ENCODE data around the gene PCSK9. TPM values are rescaled to one million over a fixed set of nuclear protein-coding genes. Genes with fewer than 3 reads are reported as not detected.

PCSK9 gene
- total RNA-seq, 2 donors from 2014 or later: 0.45 TPM; not detected in 1

DNA sequence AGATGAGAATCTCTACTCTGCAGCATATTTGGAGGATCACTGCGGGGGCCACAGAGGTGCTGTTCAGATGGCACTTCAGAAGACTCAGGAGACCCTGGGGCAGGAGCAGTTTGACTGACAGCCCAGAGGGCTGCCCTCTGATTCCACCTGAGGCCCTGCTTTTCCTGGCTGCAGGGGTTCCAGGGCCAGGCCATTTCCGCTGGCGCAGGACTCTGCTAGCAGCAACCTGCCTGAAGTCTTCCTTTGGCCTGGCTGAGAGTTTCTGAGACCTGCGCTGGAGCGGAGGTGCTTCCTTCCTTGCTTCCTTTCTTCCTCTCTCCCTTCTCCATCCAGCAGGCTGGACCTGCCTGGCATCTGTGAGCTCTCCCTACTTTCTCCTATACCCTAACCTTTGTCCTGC, 11.8 kb downstream of the PCSK9 start:
- 92% methylated on average over 5 of the region's 5 CpGs for WGBS
- intact Hi-C loops (cut with DNase I): no loop called here
- no peak for DNase-seq (ENCODE audit: low spot score)
- no peak overlapping the region for H3K4me3 ChIP-seq
- TF ChIP-seq, protein P1, sequence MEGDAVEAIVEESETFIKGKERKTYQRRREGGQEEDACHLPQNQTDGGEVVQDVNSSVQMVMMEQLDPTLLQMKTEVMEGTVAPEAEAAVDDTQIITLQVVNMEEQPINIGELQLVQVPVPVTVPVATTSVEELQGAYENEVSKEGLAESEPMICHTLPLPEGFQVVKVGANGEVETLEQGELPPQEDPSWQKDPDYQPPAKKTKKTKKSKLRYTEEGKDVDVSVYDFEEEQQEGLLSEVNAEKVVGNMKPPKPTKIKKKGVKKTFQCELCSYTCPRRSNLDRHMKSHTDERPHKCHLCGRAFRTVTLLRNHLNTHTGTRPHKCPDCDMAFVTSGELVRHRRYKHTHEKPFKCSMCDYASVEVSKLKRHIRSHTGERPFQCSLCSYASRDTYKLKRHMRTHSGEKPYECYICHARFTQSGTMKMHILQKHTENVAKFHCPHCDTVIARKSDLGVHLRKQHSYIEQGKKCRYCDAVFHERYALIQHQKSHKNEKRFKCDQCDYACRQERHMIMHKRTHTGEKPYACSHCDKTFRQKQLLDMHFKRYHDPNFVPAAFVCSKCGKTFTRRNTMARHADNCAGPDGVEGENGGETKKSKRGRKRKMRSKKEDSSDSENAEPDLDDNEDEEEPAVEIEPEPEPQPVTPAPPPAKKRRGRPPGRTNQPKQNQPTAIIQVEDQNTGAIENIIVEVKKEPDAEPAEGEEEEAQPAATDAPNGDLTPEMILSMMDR (IDR thresholded peaks at IDR 0.05): no peak
- TF ChIP-seq POLR2AphosphoS5 (IDR thresholded peaks at IDR 0.05) (no peak), POLR2A (IDR thresholded peaks at IDR 0.05) (no peak)
- no peaks in the 10 kb centered on the region for H3K4me1 ChIP-seq (replicated peaks)
- no peaks in the 10 kb centered on the region for H3K27me3 ChIP-seq (replicated peaks; ENCODE audit: insufficient read depth)
- H3K27ac ChIP-seq: no peak overlapping the region
- no peaks in the 10 kb centered on the region for H3K36me3 ChIP-seq
- no peaks in the 10 kb centered on the region for H3K9me3 ChIP-seq

DNA sequence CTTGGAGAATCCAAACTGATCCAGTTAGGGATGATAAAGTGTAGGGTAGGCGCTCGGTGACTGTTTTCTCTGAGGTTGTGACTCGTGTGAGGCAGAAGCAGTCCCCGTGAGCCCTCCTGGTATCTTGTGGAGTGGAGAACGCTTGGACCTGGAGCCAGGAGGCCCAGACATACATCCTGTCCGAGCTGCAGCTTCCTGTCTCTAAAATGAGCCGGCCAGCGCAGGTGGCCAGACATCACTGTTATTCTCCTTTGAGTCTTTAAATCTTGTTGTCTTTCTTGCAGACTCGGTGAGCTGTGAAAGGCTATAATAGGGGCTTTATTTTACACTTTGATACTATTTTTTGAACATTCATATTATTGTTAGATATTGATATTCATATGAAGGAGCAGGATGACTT, 12.3 kb downstream of the PCSK9 start:
- H3K9me3 ChIP-seq: no peaks in the 10 kb centered on the region
- DNase-seq (ENCODE audit: low spot score): no peak
- no peaks in the 10 kb centered on the region for H3K27me3 ChIP-seq (replicated peaks; ENCODE audit: insufficient read depth)
- no peak overlapping the region for H3K4me3 ChIP-seq
- intact Hi-C loops (cut with DNase I): no loop called here
- WGBS: 86% methylated on average over 9 of the region's 9 CpGs
- H3K27ac ChIP-seq: no peak overlapping the region
- TF ChIP-seq POLR2A (IDR thresholded peaks at IDR 0.05): no peak
- TF ChIP-seq, protein P1 (IDR thresholded peaks at IDR 0.05): no peak
- no peak for TF ChIP-seq POLR2AphosphoS5 (IDR thresholded peaks at IDR 0.05)
- no peaks in the 10 kb centered on the region for H3K4me1 ChIP-seq (replicated peaks)
- no peaks in the 10 kb centered on the region for H3K36me3 ChIP-seq

DNA sequence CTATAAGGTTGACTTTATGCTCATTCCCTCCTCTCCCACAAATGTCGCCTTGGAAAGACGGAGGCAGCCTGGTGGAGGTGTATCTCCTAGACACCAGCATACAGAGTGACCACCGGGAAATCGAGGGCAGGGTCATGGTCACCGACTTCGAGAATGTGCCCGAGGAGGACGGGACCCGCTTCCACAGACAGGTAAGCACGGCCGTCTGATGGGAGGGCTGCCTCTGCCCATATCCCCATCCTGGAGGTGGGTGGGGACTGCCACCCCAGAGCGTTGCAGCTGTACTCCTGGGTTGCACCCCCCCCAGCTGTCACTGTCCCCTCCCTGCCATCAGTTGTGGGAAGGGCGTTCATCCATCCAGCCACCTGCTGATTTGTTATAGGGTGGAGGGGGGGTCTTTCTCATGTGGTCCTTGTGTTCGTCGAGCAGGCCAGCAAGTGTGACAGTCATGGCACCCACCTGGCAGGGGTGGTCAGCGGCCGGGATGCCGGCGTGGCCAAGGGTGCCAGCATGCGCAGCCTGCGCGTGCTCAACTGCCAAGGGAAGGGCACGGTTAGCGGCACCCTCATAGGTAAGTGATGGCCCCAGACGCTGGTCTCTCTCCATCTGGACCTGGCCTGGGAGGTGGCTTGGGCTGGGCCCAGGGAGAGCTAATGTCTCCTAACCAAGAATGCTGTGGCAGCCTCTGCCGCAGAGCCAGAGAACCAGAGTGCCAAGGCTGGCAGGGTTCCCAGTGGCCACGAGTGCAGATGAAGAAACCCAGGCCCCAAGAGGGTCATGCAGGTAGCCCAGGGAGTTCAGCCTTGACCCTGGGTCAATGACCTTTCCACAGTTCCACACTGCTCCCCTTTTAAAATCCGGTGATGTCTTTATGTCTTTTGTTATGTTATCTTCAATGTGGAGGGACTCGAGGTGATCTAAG, 13.1 kb downstream of the PCSK9 start:
- no peak overlapping the region for H3K4me3 ChIP-seq
- WGBS: 89% methylated on average over 29 of the region's 29 CpGs
- no peak for DNase-seq (ENCODE audit: low spot score)
- no peaks in the 10 kb centered on the region for H3K4me1 ChIP-seq (replicated peaks)
- no peaks in the 10 kb centered on the region for H3K36me3 ChIP-seq
- intact Hi-C loops (cut with DNase I): no loop called here
- H3K27ac ChIP-seq: no peak overlapping the region
- H3K27me3 ChIP-seq (replicated peaks; ENCODE audit: insufficient read depth): no peaks in the 10 kb centered on the region
- no peaks in the 10 kb centered on the region for H3K9me3 ChIP-seq
- no peak for TF ChIP-seq POLR2A (IDR thresholded peaks at IDR 0.05)

DNA sequence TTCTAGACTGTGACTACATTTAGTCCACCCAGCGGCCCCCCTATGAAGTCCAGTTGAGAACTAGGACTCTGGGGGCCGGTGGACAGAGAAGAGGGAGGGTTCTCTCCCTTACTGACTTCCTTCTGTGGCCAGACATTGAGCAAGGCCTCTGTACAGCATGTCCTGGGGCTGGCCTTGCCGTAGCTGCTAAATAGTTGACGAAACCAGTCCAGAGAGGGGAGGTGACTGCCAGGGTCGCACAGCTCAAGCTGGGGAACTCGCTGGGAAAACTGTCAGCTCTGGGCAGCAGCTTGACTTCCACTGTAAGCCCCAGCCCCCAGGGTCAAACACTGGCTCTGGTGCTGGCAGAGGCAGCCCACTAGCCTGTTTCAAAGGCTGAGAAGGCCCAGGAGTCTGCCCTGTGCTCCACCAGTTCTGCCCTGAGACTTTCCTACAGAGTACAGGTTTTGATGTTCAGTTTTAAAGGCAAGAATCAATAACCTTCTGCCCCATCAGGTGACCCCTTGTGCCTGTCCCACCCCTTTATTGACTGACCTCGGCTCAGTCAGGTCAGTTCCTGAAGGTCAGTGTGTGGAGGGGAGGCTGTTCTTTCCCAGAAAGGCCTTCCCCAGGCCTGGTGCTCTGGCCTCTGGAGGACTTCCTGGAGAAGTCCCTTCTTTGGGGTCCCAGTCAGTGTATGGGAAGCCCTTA, 14.1 kb downstream of the PCSK9 start:
- H3K9me3 ChIP-seq: no peaks in the 10 kb centered on the region
- H3K27me3 ChIP-seq (replicated peaks; ENCODE audit: insufficient read depth): no peaks in the 10 kb centered on the region
- H3K4me1 ChIP-seq (replicated peaks): no peaks in the 10 kb centered on the region
- no peak overlapping the region for H3K27ac ChIP-seq
- TF ChIP-seq, protein P1 (IDR thresholded peaks at IDR 0.05): no peak
- TF ChIP-seq POLR2A (IDR thresholded peaks at IDR 0.05) (no peak), POLR2AphosphoS5 (IDR thresholded peaks at IDR 0.05) (no peak)
- DNase-seq (ENCODE audit: low spot score): no peak
- no peaks in the 10 kb centered on the region for H3K36me3 ChIP-seq
- 66% methylated on average over 7 of the region's 7 CpGs for WGBS
- no peak overlapping the region for H3K4me3 ChIP-seq
- intact Hi-C loops (cut with DNase I): no loop called here

DNA sequence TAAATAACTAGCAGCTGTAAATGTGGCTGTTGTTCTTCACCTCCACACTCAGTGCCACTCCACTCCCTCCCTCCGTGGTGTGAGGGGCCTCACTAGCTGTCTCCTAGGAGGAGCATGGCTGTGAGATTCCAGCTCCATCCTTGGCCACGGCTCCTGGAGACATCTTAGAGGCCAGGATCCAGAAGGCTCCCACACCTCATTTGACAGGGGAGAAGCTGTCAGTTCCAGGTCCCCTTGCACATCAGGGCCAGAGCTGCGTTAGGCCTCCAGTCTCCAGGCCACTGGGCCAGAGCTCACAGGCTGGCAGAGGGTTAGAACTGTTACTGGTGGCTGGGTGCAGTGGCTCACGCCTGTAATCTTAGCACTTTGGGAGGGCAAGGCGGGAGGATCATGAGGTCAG, 15.0 kb downstream of the PCSK9 start:
- 94% methylated on average over 5 of the region's 5 CpGs for WGBS
- no peak for DNase-seq (ENCODE audit: low spot score)
- Histone ChIP-seq H3K27ac (no peak overlapping the region), H3K4me1 (replicated peaks) (no peaks in the 10 kb centered on the region), H3K9me3 (no peaks in the 10 kb centered on the region), H3K36me3 (no peaks in the 10 kb centered on the region), H3K4me3 (no peak overlapping the region), H3K27me3 (replicated peaks; ENCODE audit: insufficient read depth) (no peaks in the 10 kb centered on the region)
- intact Hi-C loops (cut with DNase I): no loop called here
- no peak for TF ChIP-seq POLR2A (IDR thresholded peaks at IDR 0.05)
- TF ChIP-seq, protein P1 (IDR thresholded peaks at IDR 0.05): no peak
- TF ChIP-seq POLR2AphosphoS5 (IDR thresholded peaks at IDR 0.05): no peak
